Effector memory CD4-positive, alpha-beta T cell (primary cell): ENCODE data around the gene RUVBL2.

Experiments
- DNase-seq, 3 donors: peaks; one replicate each; pipeline ENCODE4 v3.0.0-alpha.2; 2020
- H3K27ac ChIP-seq: 2 replicates; pipeline ENCODE4 v1.7.0; 2013; ENCODE audit warnings: mild to moderate bottlenecking, low read length, moderate library complexity; ENCODE audit not compliant: insufficient read depth, poor library complexity, severe bottlenecking
- H3K27me3 ChIP-seq: replicated peaks from 2 replicates; pipeline ENCODE4 v1.7.0; 2013; ENCODE audit warnings: mild to moderate bottlenecking, low read length; ENCODE audit not compliant: insufficient read depth, control insufficient read depth, poor library complexity, severe bottlenecking
- H3K36me3 ChIP-seq: 2 replicates; pipeline ENCODE4 v1.7.0; 2013; ENCODE audit warnings: mild to moderate bottlenecking, low read length, moderate library complexity; ENCODE audit not compliant: control insufficient read depth, insufficient read depth
- H3K4me1 ChIP-seq: 2 replicates; pipeline ENCODE4 v1.7.0; 2013; ENCODE audit warnings: low read length, mild to moderate bottlenecking; ENCODE audit not compliant: control insufficient read depth, insufficient read depth, poor library complexity, severe bottlenecking
- H3K4me3 ChIP-seq: 2 replicates; pipeline ENCODE4 v1.7.0; 2013; ENCODE audit warnings: low read length, low read depth, mild to moderate bottlenecking; ENCODE audit not compliant: insufficient read depth, poor library complexity, severe bottlenecking
- H3K9me3 ChIP-seq: 2 replicates; pipeline ENCODE4 v1.7.0; 2013; ENCODE audit warnings: mild to moderate bottlenecking, low read length, moderate library complexity; ENCODE audit not compliant: control insufficient read depth

RUVBL2 gene

GRCh38 chr19:48988286-48988685, 5.4 kb upstream of the RUVBL2 start:
- Histone ChIP-seq H3K4me3 (no peak overlapping the region), H3K4me1 (peaks cover 18% of the 10 kb centered on the region), H3K9me3 (no peaks in the 10 kb centered on the region), H3K36me3 (peaks cover 5% of the 10 kb centered on the region), H3K27me3 (no peaks in the 10 kb centered on the region), H3K27ac (no peak overlapping the region)
- no peak for DNase-seq

GRCh38 chr19:48988860-48989259, 4.8 kb upstream of the RUVBL2 start:
- DNase-seq = no peak
- Histone ChIP-seq H3K27ac (no peak overlapping the region), H3K36me3 (peaks cover 5% of the 10 kb centered on the region), H3K9me3 (no peaks in the 10 kb centered on the region), H3K4me3 (no peak overlapping the region), H3K4me1 (peaks cover 19% of the 10 kb centered on the region), H3K27me3 (no peaks in the 10 kb centered on the region)

GRCh38 chr19:48989701-48990291, 3.9 kb upstream of the RUVBL2 start:
- Histone ChIP-seq H3K4me1 (peaks cover 26% of the 10 kb centered on the region), H3K27ac (no peak overlapping the region), H3K36me3 (peaks cover 5% of the 10 kb centered on the region), H3K27me3 (no peaks in the 10 kb centered on the region), H3K4me3 (no peak overlapping the region), H3K9me3 (no peaks in the 10 kb centered on the region)
- no peak for DNase-seq

- Histone ChIP-seq H3K9me3 (no peaks in the 10 kb centered on the region), H3K27me3 (no peaks in the 10 kb centered on the region), H3K27ac (no peak overlapping the region), H3K4me1 (peaks cover 26% of the 10 kb centered on the region), H3K36me3 (peaks cover 5% of the 10 kb centered on the region), H3K4me3 (no peak overlapping the region)
- no peak for DNase-seq
Measured at GRCh38 chr19:48990400-48990799, 3.3 kb upstream of the RUVBL2 start.

- H3K9me3 ChIP-seq = no peaks in the 10 kb centered on the region
- no peak overlapping the region for H3K4me3 ChIP-seq
- H3K36me3 ChIP-seq = peaks cover 5% of the 10 kb centered on the region
- no peak overlapping the region for H3K27ac ChIP-seq
- no peak for DNase-seq
- no peaks in the 10 kb centered on the region for H3K27me3 ChIP-seq
- H3K4me1 ChIP-seq = peaks cover 26% of the 10 kb centered on the region
Measured at GRCh38 chr19:48991011-48991609, 2.6 kb upstream of the RUVBL2 start.

GRCh38 chr19:48991873-48992580, 1.7 kb upstream of the RUVBL2 start:
- H3K36me3 ChIP-seq = peaks cover 5% of the 10 kb centered on the region
- no peak for DNase-seq
- peaks cover 26% of the 10 kb centered on the region for H3K4me1 ChIP-seq
- H3K27me3 ChIP-seq = no peaks in the 10 kb centered on the region
- peak overlapping the region; percentile 72 for H3K4me3 ChIP-seq
- H3K9me3 ChIP-seq = no peaks in the 10 kb centered on the region
- peak overlapping the region; percentile 74 for H3K27ac ChIP-seq

GRCh38 chr19:48992581-48993174, 1.0 kb upstream of the RUVBL2 start:
- Histone ChIP-seq H3K4me3 (peak overlapping the region; percentile 72), H3K36me3 (peaks cover 5% of the 10 kb centered on the region), H3K9me3 (no peaks in the 10 kb centered on the region), H3K4me1 (peaks cover 26% of the 10 kb centered on the region), H3K27me3 (no peaks in the 10 kb centered on the region), H3K27ac (peak overlapping the region; percentile 74)
- peak in 1 of 3 donors; percentile 3 for DNase-seq

GRCh38 chr19:48994035-48994386, 324 bp downstream of the RUVBL2 start:
- Histone ChIP-seq H3K9me3 (no peaks in the 10 kb centered on the region), H3K4me1 (peaks cover 26% of the 10 kb centered on the region), H3K27me3 (no peaks in the 10 kb centered on the region), H3K4me3 (peak overlapping the region; percentile 72), H3K27ac (peak overlapping the region; percentile 82), H3K36me3 (no peaks in the 10 kb centered on the region)
- DNase-seq = no peak

- Histone ChIP-seq H3K4me1 (peaks cover 8% of the 10 kb centered on the region), H3K36me3 (peaks cover 2% of the 10 kb centered on the region), H3K4me3 (no peak overlapping the region), H3K9me3 (no peaks in the 10 kb centered on the region), H3K27ac (no peak overlapping the region), H3K27me3 (no peaks in the 10 kb centered on the region)
- peak in 1 of 3 donors; percentile 18 for DNase-seq
Measured at GRCh38 chr19:48997972-48998371, 4.3 kb downstream of the RUVBL2 start.
